Parathyroid adenoma (tissue), 2 donors: ENCODE data around the gene PHYKPL.

Experiments
- H2AFZ ChIP-seq: fragments of 300-600 bp; sonication (generic); one replicate; pipeline ENCODE4 v1.7.0; 2017; ENCODE audit warnings: antibody characterized with exemption, mild to moderate bottlenecking
- H3K27ac ChIP-seq: fragments of 300-600 bp; sonication (generic); one replicate; pipeline ENCODE4 v1.7.0; 2017
- H3K27me3 ChIP-seq: fragments of 300-600 bp; sonication (generic); one replicate; pipeline ENCODE4 v1.7.0; 2017; ENCODE audit warnings: low read length; ENCODE audit not compliant: control insufficient read depth, insufficient read depth
- H3K36me3 ChIP-seq: fragments of 300-600 bp; sonication (generic); one replicate; pipeline ENCODE4 v1.7.0; 2017; ENCODE audit warnings: low read length; ENCODE audit not compliant: control insufficient read depth, insufficient read depth
- H3K4me1 ChIP-seq: fragments of 300-600 bp; sonication (generic); one replicate; pipeline ENCODE4 v1.7.0; 2017; ENCODE audit warnings: control low read depth
- H3K4me2 ChIP-seq: fragments of 300-600 bp; sonication (generic); one replicate; pipeline ENCODE4 v1.7.0; 2017; ENCODE audit warnings: low read length
- H3K4me3 ChIP-seq: fragments of 300-600 bp; sonication (generic); one replicate; pipeline ENCODE4 v1.7.0; 2017; ENCODE audit warnings: low read depth, low read length
- H3K79me2 ChIP-seq: fragments of 300-600 bp; sonication (generic); one replicate; pipeline ENCODE4 v1.7.0; 2017; ENCODE audit warnings: control low read depth
- H3K9ac ChIP-seq: fragments of 300-600 bp; sonication (generic); one replicate; pipeline ENCODE4 v1.7.0; 2017; ENCODE audit warnings: mild to moderate bottlenecking
- H3K9me3 ChIP-seq: fragments of 300-600 bp; sonication (generic); one replicate; pipeline ENCODE4 v1.7.0; 2017; ENCODE audit warnings: low read length; ENCODE audit not compliant: control insufficient read depth
- TF ChIP-seq, protein P1 (sequence below): fragments of 300-600 bp; sonication (generic); IDR thresholded peaks from one replicate; pipeline ENCODE4 v1.7.0; 2017; ENCODE audit warnings: antibody characterized with exemption, mild to moderate bottlenecking
- donor health status: primary hyperparathyroidism.

Gene PHYKPL

DNA sequence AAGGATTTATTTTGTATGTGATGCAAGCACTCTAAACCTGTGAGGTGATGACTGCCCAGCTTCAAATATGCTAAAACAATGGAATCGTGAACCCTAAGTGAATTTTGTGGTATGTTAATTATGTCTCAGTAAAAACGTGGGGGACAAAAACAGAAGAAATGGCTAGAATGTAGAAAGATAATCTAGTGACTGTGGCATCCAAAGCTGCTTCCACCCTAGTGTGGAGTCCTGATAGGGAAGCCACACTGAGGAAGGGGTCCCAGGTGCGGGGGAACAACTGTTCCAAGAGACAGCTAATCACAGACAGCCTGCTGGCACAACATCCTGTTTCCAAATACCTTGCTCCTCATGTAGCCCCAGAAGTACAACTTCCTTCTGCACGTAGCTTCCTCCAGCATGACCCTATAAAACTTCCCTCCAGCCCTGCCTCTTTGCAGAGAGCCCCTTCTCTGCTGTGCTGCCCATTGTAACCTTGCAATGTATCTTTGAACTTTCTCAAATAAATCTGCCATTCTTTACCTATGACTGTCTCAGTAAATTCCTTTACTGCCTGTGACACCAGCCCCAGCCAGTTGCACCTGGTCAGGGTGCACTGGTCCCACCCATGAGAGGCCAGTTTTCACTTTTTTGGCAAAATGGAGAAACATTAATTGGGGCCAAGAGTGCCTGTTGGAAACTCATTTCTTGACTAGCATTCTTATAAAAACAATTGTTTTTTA lies 50.3 kb downstream of the PHYKPL start:
- Histone ChIP-seq H3K27ac (no peak overlapping the region), H3K79me2 (no peaks in the 10 kb centered on the region), H3K9ac (no peak overlapping the region), H3K4me3 (no peak overlapping the region), H3K4me2 (no peak overlapping the region), H3K36me3 (no peaks in the 10 kb centered on the region), H3K9me3 (no peaks in the 10 kb centered on the region), H3K27me3 (no peaks in the 10 kb centered on the region), H3K4me1 (peaks cover 5% of the 10 kb centered on the region), H2AFZ (no peak overlapping the region)
- TF ChIP-seq, protein P1, sequence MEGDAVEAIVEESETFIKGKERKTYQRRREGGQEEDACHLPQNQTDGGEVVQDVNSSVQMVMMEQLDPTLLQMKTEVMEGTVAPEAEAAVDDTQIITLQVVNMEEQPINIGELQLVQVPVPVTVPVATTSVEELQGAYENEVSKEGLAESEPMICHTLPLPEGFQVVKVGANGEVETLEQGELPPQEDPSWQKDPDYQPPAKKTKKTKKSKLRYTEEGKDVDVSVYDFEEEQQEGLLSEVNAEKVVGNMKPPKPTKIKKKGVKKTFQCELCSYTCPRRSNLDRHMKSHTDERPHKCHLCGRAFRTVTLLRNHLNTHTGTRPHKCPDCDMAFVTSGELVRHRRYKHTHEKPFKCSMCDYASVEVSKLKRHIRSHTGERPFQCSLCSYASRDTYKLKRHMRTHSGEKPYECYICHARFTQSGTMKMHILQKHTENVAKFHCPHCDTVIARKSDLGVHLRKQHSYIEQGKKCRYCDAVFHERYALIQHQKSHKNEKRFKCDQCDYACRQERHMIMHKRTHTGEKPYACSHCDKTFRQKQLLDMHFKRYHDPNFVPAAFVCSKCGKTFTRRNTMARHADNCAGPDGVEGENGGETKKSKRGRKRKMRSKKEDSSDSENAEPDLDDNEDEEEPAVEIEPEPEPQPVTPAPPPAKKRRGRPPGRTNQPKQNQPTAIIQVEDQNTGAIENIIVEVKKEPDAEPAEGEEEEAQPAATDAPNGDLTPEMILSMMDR: no peak

DNA sequence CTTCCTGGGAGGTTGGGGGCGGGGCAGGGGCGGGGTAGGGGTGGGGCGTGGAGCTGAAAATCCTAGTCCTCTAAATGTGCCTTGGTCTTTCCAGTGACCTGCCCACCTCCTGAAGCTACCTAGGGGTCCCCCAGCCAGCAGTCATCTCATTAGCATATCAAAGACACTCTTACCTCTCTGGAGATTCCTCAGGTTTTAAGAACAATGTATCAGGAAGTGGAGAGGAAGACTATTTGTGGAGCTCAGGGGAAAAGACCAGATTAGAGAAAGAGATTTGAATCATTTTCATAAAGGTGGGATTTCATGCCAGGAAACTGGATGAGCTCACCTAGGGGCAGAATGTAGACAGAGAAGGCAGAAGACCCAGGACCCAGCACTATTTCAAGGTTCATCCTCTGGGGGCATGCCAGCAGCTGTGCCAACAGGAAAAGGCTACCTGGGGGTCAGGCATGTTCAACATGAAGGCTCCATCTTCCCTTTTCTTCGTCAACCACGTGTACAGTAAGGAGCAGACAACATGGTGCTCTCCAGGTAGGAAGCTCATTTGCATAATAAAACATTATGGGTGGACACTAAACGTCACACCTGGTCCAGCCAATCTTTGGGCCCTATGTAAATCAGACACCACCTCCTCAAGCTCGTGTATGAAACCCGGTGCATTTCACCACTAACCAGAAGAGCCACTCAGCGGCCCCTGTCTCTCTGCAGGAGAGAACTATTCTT lies 52.3 kb downstream of the PHYKPL start:
- no peaks in the 10 kb centered on the region for H3K27me3 ChIP-seq
- TF ChIP-seq, protein P1: no peak
- H3K4me2 ChIP-seq: no peak overlapping the region
- no peaks in the 10 kb centered on the region for H3K36me3 ChIP-seq
- H3K9me3 ChIP-seq: no peaks in the 10 kb centered on the region
- no peak overlapping the region for H3K4me3 ChIP-seq
- no peaks in the 10 kb centered on the region for H3K79me2 ChIP-seq
- H2AFZ ChIP-seq: no peak overlapping the region
- no peak overlapping the region for H3K27ac ChIP-seq
- no peak overlapping the region for H3K9ac ChIP-seq
- no peaks in the 10 kb centered on the region for H3K4me1 ChIP-seq

DNA sequence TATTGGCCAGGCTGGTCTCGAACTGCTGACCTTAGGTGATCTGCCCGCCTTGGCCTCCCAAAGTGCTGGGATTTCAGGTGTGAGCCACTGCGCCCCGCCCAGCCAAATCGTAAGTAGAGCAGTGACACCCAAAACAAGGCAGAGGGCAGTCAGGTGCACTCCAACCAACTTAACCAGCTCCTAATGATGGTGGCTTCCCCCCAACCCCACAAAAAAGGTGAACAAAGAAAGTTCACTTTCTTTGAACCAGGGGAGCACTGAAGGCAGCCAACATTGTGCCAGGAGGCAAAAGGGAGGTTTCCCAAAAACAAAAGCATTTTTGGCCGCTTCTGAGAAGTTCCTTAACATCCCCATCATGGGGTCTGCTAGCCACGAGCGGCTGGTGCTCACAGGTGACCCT lies 55.0 kb downstream of the PHYKPL start:
- Histone ChIP-seq H3K27ac (no peak overlapping the region), H2AFZ (no peak overlapping the region), H3K9ac (no peak overlapping the region), H3K4me3 (no peak overlapping the region), H3K4me1 (no peaks in the 10 kb centered on the region), H3K36me3 (no peaks in the 10 kb centered on the region), H3K79me2 (no peaks in the 10 kb centered on the region), H3K9me3 (no peaks in the 10 kb centered on the region), H3K27me3 (no peaks in the 10 kb centered on the region), H3K4me2 (no peak overlapping the region)
- TF ChIP-seq, protein P1: no peak

DNA sequence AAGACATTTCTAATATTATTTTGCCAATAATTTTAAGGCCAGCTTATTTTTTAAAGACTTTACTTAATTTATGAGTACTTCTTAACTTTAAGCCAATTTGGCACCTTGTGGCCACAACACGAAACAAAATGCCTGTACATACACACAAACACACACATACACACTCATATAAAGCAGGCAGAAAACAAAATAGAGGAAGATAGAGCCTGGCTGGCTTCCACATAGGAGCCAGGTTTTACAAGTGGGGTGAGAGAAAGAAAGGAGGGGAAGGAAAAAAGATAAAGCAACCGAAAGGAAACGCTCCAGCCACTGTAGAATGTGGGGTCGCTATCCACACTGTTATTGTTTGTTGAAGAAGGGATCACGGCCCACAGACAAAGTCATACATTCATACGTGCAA lies 55.8 kb downstream of the PHYKPL start:
- no peak overlapping the region for H3K9ac ChIP-seq
- H3K9me3 ChIP-seq: no peaks in the 10 kb centered on the region
- no peak overlapping the region for H3K4me2 ChIP-seq
- no peak overlapping the region for H3K27ac ChIP-seq
- H3K36me3 ChIP-seq: no peaks in the 10 kb centered on the region
- H3K27me3 ChIP-seq: no peaks in the 10 kb centered on the region
- TF ChIP-seq, protein P1: no peak
- H3K4me1 ChIP-seq: no peaks in the 10 kb centered on the region
- no peak overlapping the region for H3K4me3 ChIP-seq
- no peak overlapping the region for H2AFZ ChIP-seq
- no peaks in the 10 kb centered on the region for H3K79me2 ChIP-seq
